GM12801 (cell line): ENCODE data around the gene FBXL17.

ENCODE experiments used
- TF ChIP-seq, protein P1 (sequence below): IDR thresholded peaks from one replicate; pipeline ENCODE4 v1.5.1; 2011; ENCODE audit warnings: control low read depth; ENCODE audit not compliant: insufficient read length; ENCODE audit errors: extremely low read depth

Gene FBXL17

DNA sequence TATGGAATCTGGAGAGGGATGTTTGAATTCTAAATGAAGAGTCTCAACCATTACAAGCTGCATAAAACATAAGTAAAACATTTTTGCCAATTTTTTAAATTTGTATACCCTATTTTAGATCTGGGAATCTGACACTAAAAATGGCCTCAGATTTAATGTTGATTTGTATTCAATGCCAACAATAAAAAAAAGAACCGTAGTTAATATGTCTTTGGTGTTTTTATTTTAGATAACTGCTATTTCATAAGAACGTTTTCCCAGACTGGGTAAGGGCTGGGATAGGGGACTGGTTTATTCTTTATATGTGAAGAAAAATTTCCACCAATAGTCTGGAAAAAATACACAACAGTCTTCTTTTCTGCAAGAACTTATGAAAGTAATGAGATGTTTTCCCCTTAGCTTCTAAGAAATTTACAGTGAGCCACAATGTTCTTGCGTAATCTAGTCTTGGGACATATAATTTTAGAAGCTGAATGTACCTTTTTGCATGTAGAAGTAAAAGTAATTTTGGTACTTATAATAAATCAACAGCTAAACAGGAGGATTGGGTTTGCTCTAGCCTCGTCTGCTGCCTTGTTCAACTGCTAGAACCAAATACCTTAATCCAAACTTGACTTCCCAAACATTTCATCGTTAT lies 466.6 kb downstream of the FBXL17 start:
- TF ChIP-seq, protein P1, sequence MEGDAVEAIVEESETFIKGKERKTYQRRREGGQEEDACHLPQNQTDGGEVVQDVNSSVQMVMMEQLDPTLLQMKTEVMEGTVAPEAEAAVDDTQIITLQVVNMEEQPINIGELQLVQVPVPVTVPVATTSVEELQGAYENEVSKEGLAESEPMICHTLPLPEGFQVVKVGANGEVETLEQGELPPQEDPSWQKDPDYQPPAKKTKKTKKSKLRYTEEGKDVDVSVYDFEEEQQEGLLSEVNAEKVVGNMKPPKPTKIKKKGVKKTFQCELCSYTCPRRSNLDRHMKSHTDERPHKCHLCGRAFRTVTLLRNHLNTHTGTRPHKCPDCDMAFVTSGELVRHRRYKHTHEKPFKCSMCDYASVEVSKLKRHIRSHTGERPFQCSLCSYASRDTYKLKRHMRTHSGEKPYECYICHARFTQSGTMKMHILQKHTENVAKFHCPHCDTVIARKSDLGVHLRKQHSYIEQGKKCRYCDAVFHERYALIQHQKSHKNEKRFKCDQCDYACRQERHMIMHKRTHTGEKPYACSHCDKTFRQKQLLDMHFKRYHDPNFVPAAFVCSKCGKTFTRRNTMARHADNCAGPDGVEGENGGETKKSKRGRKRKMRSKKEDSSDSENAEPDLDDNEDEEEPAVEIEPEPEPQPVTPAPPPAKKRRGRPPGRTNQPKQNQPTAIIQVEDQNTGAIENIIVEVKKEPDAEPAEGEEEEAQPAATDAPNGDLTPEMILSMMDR = no peak

DNA sequence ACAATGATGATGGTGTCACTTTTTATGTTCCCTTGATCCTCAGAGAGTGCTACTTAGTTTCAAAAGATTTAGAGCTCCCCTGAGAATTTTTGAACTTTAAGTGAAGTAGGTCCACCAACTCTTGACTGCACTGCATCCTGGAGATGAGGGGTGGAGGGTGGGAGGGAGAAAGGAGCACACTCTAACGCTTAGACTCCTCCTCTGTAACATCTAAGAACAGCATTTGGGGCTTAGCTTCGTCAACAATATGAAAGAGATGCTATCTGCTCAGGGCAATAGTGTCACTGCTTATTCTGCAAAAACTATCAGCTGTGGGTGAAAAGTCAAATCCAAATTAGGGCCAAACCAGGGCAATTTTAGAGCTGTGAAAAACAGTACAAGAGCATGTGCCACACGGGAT lies 468.4 kb downstream of the FBXL17 start:
- TF ChIP-seq, protein P1 = no peak

DNA sequence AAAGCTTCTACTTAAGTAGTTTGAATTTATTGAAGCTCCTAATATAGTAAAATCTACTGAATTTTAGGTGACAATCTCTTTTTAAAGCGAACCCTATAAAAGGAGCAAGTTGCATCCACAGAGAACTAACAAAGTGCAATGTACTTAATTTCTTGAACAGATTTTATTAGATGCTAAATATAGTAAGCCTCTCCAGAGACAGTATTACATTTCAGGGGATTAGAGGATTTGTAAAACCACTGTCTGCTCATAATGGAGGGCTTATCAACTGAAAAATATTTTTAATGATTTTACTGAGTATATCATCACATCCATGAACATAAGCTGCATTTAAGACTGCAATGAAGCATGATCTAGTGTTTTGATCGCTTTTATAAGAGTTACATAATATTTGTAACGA lies 481.2 kb downstream of the FBXL17 start:
- TF ChIP-seq, protein P1 = no peak

DNA sequence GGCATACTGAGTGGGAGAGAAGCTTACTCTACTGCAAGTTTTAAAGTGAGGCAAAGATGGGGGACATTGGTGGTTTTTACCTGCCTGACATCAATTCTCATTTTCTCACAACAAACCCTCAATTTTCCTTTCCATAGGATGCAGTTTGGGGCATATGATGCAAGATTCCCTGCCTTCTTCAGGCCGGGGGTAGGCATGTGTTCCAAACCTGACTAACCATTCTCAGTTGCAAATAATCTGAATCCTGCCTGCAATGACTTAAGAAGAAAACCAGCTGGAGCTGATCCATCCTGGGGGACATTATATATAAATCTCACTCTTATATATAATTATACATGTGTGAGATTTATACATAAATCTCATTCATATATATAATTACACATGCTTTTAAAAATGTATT lies 487.5 kb downstream of the FBXL17 start:
- TF ChIP-seq, protein P1 = no peak

DNA sequence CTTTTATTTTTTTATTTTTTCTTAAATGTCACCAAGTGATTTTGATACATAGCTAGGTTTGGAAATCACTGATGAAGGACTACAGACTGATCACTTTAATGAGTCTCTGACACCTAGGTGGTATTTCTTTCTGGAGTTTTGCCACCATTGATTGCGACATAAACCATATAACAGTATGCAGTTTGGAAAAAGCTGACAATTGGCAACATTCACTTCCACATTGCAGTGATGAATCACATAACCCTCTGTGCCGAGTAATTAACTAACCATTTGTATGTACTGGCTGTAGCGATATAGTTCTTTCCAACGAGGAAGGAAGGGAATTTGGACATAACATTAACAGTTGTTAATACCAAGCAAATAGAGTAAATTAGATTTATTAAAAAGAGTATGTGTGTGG lies 488.3 kb downstream of the FBXL17 start:
- TF ChIP-seq, protein P1 = no peak

DNA sequence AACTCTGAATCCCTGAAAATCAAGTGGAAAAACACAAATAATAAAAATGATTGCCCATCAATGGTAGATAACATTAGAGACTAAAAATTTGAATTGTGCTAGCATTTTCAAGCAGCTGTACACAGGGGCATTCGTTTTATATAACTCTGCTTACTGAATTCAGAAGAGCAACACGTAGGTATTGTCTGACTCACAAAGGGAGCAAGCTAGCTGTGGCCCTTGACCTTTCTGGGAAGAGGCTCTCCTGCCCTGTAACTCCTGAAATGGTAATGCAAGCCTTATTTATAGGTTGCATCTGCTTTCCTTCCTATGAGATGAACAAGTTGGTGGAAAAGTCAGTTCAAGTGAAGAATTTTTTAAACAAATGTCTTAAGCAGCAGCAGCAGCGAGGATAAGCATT lies 492.5 kb downstream of the FBXL17 start:
- TF ChIP-seq, protein P1 = no peak

DNA sequence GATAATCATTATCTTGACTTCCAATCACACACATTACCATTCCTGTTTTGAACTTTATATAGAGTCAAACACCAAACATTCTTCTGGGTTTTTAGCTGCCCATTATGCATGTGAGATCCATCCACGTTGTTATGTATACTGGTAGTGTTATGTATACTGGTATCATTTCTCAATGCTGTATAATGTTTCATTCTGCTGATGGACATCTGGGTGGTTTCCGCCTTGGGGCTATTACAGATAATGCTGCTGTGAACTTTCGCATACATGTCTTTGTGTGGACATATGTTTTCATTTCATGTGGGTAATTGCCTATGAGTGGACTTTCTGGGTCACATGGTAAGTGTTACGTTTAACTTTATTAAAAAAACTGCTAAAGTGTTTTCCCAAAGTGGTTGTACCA lies 493.4 kb downstream of the FBXL17 start:
- TF ChIP-seq, protein P1 = no peak
